G401.6 (cell line): ENCODE measurements around the gene BPTF.
"Not testable (repeated sequence)": the region's sequence is repeated elsewhere in the genome, so short reads cannot be mapped to it uniquely, and the experiment has no call there.

ENCODE experiments used
- FAIRE-seq: peaks from 2 replicates; lab custom pipeline; 2012; peaks lifted over from hg19 to GRCh38; lab: Jason Lieb, UNC

Gene BPTF

GRCh38 chr17:68013385-68013784 lies 188.1 kb downstream of the BPTF start:
- no peak for FAIRE-seq

DNA sequence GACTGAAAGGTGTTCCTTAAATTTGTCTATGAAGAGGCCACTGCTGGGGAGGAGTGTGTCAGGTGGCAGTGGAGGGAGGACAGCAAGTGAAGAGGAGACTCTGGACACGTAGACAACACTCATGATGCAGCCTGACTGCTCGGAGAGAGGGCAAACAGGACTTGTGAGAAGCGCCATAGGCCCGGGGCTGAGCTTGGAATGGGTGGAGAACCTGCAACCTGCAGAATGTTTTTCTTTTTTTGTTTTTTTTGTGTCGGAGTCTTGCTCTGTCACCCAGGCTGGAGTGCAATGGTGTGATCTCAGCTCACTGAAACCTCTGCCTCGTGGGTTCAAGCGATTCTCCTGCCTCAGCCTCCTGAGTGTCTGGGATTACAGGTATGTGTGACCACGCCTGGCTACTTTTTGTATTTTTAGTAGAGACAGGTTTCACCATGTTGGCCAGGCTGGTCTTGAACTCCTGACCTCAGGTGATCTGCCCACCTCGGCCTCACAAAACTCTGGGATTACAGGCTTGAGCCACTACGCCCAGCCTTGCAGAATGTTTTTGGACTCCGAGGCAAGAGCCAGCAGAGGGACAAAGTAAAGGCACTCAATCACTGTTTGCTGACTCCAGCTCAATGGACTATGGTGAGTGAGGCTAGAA lies 189.9 kb downstream of the BPTF start:
- no peak for FAIRE-seq

DNA sequence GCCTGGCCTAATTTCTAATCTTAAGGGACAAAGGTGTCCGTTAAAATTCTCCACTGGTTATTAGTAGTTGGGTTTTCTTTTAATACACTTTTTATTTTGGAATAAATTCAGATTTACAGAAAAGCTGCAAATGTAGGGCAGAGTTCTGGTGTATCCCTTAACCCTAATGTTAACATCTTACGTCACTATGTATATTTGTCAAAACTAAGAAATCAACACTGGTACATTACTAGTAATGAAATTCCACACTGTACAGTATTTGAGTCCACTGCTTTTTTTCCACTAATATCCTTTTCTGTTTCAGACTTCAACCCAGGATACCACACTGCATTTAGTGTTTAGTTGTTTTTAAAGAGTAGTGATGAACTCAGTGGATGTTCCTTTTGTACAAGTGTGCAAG lies 191.5 kb downstream of the BPTF start:
- no peak for FAIRE-seq

DNA sequence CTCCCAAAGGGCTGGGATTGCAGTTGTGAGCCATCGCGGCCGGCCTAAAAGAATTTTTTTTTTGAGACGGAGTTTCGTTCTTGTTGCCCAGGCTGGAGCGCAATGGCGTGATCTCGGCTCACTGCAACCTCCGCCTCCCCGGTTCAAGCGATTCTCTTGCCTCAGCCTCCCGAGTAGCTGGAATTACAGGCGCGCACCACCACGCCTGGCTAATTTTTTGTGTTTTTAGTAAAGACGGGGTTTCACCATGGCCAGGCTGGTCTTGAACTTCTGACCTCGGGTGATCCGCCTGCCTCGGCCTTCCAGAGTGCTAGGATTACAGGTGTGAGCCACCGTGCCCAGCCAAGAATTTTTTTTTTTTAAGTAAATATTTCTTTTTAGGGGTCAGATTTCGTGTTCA lies 193.2 kb downstream of the BPTF start:
- not testable (repeated sequence) for FAIRE-seq

- FAIRE-seq = no peak
These were observed 194.0 kb downstream of the BPTF start for GRCh38 chr17:68019336-68019674.

DNA sequence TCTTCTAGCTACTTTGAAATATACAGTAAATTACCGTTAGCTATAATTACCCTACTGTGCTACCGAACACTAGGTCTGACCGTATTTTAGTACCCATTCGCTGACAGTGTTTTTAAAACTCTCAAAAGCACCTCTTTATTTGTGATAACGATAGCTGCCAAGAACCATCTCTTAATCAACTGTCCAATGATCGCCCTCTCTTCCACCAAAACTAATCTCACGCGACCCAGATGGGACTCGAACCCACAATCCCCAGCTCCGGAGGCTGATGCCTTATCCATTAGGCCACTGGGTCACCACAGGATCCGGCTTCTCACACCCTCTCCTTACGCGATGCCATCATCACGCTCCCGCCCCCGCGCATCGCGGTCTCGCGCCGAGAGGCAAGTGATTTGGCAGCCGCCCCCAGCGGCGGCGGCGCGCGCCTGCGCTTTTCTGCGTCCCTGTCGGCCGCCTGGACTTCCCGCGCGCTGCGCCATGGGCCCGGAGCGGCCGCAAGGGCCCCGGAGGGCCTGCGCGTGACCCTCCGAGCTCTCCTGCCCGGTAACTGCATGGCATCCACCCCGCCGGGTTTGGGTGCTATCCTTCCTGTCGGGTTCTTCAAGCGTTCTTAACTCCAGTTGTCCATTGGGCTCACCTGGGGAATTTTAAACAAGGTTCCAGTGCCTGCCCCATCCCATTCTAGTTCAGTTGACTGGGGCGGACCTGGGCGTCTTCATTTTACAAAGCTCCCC lies 194.5 kb downstream of the BPTF start:
- peak; percentile 67 for FAIRE-seq

DNA sequence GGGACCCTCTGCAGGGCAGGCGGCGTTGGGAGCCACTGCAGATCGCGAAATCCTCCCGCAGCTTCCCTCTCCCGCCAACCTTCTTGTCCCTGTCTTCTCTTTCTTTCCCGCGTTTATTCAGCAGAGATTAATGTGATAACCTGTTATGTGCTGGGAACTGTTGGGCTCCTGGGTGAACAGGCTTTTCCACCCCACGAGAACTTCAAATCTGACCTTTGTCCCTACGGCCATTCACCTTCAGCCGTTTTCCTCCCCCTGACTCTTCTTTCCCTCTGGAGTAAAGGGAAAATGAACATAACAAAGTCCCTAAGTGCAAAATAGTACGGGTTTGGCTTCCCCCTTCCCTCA lies 195.1 kb downstream of the BPTF start:
- no peak for FAIRE-seq

DNA sequence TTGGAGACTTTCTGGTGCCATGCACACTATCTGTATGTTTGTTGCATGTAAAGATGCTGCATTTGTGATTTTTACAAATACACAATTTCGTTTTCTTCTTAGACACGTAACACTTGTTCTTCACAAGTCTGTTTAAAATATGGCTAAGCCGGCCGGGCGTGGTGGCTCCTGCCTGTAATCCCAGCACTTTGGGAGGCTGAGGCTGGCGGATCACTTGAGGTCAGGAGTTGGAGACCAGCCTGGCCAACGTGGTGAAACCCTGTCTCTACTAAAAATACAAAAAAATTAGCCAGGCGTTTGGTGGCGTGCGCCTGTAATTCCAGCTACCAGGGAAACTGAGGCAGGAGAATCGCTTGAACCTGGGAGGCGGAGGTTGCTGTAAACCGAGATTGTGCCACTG lies 195.5 kb downstream of the BPTF start:
- FAIRE-seq = not testable (repeated sequence)

GRCh38 chr17:68021963-68022362 lies 196.7 kb downstream of the BPTF start:
- no peak for FAIRE-seq

GRCh38 chr17:68022547-68022946 lies 197.2 kb downstream of the BPTF start:
- FAIRE-seq = not testable (repeated sequence)

- no peak for FAIRE-seq
These were observed 204.4 kb downstream of the BPTF start for GRCh38 chr17:68029512-68030215.
